ENCODE data around the gene SERTM2.
"Not testable (repeated sequence)": the region's sequence is repeated elsewhere in the genome, so short reads cannot be mapped to it uniquely, and the experiment has no call there.

SERTM2 gene

DNA sequence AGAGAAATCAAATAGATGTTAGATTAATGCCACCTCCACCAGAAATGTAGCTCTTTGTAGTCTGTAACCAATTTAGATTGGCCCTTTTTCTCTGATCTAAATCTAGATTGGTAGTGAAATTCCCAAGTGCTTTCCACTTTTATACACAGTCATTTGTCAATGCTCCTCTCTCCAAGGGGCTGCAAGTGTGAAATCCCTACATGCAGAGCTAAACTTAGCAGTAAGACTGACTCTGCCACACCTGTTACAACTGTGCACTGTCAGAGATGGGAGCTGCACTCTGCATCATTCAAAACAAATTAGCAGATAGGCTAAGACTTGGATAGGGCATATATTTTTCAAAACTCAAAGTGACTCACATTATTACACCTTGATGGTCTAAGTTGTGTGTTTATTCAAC lies 9.1 kb downstream of the SERTM2 start:
- DNase-seq: no peak
- H3K4me1 Mint-ChIP-seq: peaks cover 26% of the 10 kb centered on the region
- no peaks in the 10 kb centered on the region for H3K36me3 Mint-ChIP-seq (ENCODE audit: low read depth)
- TF ChIP-seq, protein P1, sequence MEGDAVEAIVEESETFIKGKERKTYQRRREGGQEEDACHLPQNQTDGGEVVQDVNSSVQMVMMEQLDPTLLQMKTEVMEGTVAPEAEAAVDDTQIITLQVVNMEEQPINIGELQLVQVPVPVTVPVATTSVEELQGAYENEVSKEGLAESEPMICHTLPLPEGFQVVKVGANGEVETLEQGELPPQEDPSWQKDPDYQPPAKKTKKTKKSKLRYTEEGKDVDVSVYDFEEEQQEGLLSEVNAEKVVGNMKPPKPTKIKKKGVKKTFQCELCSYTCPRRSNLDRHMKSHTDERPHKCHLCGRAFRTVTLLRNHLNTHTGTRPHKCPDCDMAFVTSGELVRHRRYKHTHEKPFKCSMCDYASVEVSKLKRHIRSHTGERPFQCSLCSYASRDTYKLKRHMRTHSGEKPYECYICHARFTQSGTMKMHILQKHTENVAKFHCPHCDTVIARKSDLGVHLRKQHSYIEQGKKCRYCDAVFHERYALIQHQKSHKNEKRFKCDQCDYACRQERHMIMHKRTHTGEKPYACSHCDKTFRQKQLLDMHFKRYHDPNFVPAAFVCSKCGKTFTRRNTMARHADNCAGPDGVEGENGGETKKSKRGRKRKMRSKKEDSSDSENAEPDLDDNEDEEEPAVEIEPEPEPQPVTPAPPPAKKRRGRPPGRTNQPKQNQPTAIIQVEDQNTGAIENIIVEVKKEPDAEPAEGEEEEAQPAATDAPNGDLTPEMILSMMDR (IDR thresholded peaks at IDR 0.05): no peak
- H3K27me3 Mint-ChIP-seq (ENCODE audit: low read depth, poor library complexity): peaks cover 3% of the 10 kb centered on the region
- H3K4me3 Mint-ChIP-seq: no peak overlapping the region
- no peak overlapping the region for H3K27ac Mint-ChIP-seq
- peaks cover under 1% of the 10 kb centered on the region for H3K9me3 Mint-ChIP-seq

DNA sequence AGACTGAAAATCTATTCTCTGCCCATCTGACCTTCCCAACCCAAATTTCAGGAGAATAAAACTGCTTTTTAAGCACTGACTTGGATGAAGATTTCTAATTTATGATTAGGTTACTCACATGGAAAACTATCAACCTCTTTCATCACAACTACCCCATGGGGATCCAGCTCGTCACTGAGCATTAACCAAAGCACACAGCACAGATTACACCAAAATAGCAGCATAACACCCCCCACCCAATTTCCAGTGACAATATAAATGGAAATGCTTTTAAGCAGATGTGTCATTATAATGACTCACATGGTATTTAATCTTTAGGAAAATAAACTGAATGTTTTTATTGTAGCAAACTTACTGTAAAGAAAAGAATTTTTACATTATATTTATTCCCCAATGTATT lies 9.7 kb downstream of the SERTM2 start:
- Mint-ChIP-seq H3K27me3 (ENCODE audit: low read depth, poor library complexity) (peaks cover 3% of the 10 kb centered on the region), H3K4me3 (no peak overlapping the region), H3K9me3 (peaks cover 3% of the 10 kb centered on the region), H3K36me3 (ENCODE audit: low read depth) (no peaks in the 10 kb centered on the region), H3K4me1 (peaks cover 26% of the 10 kb centered on the region), H3K27ac (no peak overlapping the region)
- TF ChIP-seq, protein P1 (IDR thresholded peaks at IDR 0.05): no peak
- DNase-seq: no peak

DNA sequence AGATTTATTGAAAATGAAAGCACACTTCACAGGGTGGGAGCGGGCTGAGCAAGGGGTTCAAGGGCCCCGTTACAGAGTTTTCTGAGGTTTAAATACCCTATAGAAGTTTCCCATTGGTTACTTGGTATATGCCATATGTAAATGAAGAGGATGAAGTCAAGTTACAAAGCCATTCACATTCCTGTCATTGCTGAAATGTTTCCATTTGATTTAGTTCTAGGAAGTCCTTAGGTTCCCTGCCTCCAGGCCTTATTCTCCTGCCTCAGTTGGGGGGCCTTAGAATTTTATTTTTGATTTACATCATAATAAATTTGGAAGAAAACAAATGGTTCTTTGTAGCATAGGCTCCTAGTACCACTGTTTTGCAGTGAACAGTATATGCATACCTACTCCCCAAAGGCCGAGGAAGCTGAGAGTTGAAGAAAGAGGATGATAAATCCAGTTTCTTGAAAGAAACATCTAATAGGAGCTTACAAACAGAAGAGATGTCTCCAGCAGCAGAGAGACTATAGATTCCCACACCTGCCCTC lies 31.8 kb downstream of the SERTM2 start:
- no peak overlapping the region for H3K27ac Mint-ChIP-seq
- no peak overlapping the region for H3K4me3 Mint-ChIP-seq
- no peaks in the 10 kb centered on the region for H3K9me3 Mint-ChIP-seq
- H3K36me3 Mint-ChIP-seq (ENCODE audit: low read depth): no peaks in the 10 kb centered on the region
- H3K4me1 Mint-ChIP-seq: peaks cover 9% of the 10 kb centered on the region
- peaks cover 6% of the 10 kb centered on the region for H3K27me3 Mint-ChIP-seq (ENCODE audit: low read depth, poor library complexity)
- no peak for DNase-seq
- TF ChIP-seq, protein P1 (IDR thresholded peaks at IDR 0.05): no peak

DNA sequence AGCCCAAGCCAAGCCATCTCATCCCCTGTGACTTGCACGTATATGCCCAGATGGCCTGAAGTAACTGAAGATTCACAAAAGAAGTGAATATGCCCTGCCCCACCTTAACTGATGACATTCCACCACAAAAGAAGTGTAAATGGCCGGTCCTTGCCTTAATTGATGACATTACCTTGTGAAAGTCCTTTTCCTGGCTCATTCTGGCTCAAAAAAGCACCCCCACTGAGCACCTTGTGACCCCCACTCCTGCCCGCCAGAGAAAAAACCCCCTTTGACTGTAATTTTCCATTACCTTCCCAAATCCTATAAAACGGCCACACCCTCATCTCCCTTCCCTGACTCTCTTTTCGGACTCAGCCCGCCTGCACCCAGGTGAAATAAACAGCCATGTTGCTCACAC lies 37.8 kb downstream of the SERTM2 start:
- H3K27ac Mint-ChIP-seq; H3K36me3 Mint-ChIP-seq (ENCODE audit: low read depth); H3K4me1 Mint-ChIP-seq: not testable (repeated sequence)

DNA sequence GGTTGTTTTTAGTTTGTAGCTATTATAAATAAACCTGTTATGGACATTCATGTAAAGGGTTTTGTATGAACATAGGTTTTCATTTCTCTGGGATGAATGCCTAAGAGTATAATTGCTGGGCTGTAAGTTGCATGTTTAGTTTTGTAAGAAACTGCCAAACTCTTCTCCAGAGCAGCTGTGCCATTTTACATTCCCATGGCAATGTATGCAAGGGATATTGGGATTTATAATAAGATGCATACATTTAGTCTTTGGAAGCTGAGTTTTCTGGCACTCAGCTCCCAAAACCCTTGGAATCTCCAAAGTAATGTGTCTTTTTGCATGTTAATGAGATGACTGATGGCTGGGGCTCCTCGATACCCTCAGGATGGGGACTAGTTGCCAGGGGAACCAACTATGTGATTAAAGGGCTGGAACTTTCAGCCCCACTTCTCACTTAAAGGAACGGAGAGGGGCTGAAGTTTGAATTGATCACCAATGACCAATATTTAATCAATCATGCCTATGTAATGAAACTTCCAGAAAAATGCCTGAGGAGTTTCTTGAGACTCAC lies 44.0 kb downstream of the SERTM2 start:
- Mint-ChIP-seq H3K27ac (no peak overlapping the region), H3K4me1 (peaks cover 5% of the 10 kb centered on the region), H3K9me3 (no peaks in the 10 kb centered on the region), H3K36me3 (ENCODE audit: low read depth) (no peaks in the 10 kb centered on the region), H3K4me3 (no peak overlapping the region), H3K27me3 (ENCODE audit: low read depth, poor library complexity) (no peaks in the 10 kb centered on the region)
- no peak for DNase-seq
- TF ChIP-seq, protein P1 (IDR thresholded peaks at IDR 0.05): no peak

More for the DNA sequence above, 37.8 kb downstream of the SERTM2 start:
- not testable (repeated sequence) for DNase-seq; H3K4me3 Mint-ChIP-seq; H3K27me3 Mint-ChIP-seq (ENCODE audit: low read depth, poor library complexity); H3K9me3 Mint-ChIP-seq

DNA sequence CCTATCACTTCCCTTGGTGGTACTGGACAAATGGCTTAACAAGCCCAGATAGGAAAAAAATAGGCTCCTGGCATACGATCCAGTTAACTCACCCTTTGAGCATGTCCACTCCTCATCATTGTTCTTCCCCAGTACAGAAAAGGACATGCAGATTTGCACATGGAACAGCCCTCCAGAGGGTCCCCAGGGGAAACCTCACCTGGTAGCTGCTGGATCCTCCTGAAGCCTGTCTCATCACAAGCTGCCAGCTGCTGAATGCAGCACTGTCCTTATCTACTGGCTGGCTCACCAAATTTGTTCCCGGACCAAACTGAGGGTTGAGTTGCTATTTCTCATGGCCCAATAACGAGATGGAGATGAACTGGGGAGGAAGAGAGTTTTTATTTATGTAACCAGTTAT lies 49.4 kb downstream of the SERTM2 start:
- H3K9me3 Mint-ChIP-seq: no peaks in the 10 kb centered on the region
- TF ChIP-seq, protein P1 (IDR thresholded peaks at IDR 0.05): no peak
- no peak overlapping the region for H3K27ac Mint-ChIP-seq
- H3K36me3 Mint-ChIP-seq (ENCODE audit: low read depth): no peaks in the 10 kb centered on the region
- DNase-seq: no peak
- no peaks in the 10 kb centered on the region for H3K27me3 Mint-ChIP-seq (ENCODE audit: low read depth, poor library complexity)
- H3K4me3 Mint-ChIP-seq: no peak overlapping the region
- peaks cover 5% of the 10 kb centered on the region for H3K4me1 Mint-ChIP-seq
